IMR-90 (cell line): ENCODE data around the gene PSENEN. TPM values are rescaled to one million over a fixed set of nuclear protein-coding genes. Genes with fewer than 3 reads are reported as not detected.

Source experiments
- ATAC-seq: fragments of 200-7000 bp; cut with Tn5 transposase; 2 replicates; pipeline ENCODE4 v1.9.1; 2020; ENCODE audit warnings: low read depth, mild to moderate bottlenecking, moderate library complexity
- BruUV-seq: library from RNA; stranded (reverse); fragments of 400-500 nt; replicated peaks from 2 replicates; lab custom pipeline; 2021; lab: Mats Ljungman, UMichigan
- CTCF ChIA-PET: fragments of 300-600 bp; formaldehyde crosslinking; extraction: SDS; loops from one replicate; lab custom pipeline; 2021; ENCODE audit warnings: antibody characterized with exemption; lab: Yijun Ruan, JAX
- POLR2A ChIA-PET: fragments of 300-600 bp; sonication (Branson Sonifier 250); formaldehyde crosslinking; loops from one replicate; lab custom pipeline; 2022; ENCODE audit warnings: antibody characterized with exemption; ENCODE audit not compliant: unreplicated experiment; lab: Charles Lee
- DNase-seq: peaks from one replicate; pipeline ENCODE4 v3.0.0; 2013
- H2AFZ ChIP-seq: replicated peaks from 2 replicates; pipeline ENCODE3; 2013; ENCODE audit warnings: low read length, mild to moderate bottlenecking; ENCODE audit not compliant: poor library complexity
- H2AK5ac ChIP-seq: 2 replicates; pipeline ENCODE4 v1.6.1; 2013; ENCODE audit warnings: low read depth, low read length, inconsistent platforms
- H2AK9ac ChIP-seq: replicated peaks from 2 replicates; pipeline ENCODE3; 2013; ENCODE audit warnings: mild to moderate bottlenecking, low read depth, low read length, moderate library complexity; ENCODE audit not compliant: poor library complexity
- H2BK120ac ChIP-seq: 2 replicates; pipeline ENCODE4 v1.6.1; 2013; ENCODE audit warnings: low read depth, low read length, inconsistent platforms
- H2BK15ac ChIP-seq: 3 replicates; pipeline ENCODE4 v1.6.1; 2013; ENCODE audit warnings: low read depth, low read length, inconsistent platforms
- H2BK20ac ChIP-seq: 2 replicates; pipeline ENCODE4 v1.6.1; 2013; ENCODE audit warnings: low read depth, mild to moderate bottlenecking, inconsistent platforms, low read length, moderate library complexity
- H2BK5ac ChIP-seq: 2 replicates; pipeline ENCODE4 v1.6.1; 2013; ENCODE audit warnings: mild to moderate bottlenecking, low read depth, low read length, inconsistent platforms; ENCODE audit not compliant: poor library complexity, severe bottlenecking
- H3K14ac ChIP-seq: replicated peaks from 2 replicates; pipeline ENCODE4 v1.6.1; 2013; ENCODE audit warnings: low read depth, low read length, inconsistent platforms
- H3K18ac ChIP-seq: 2 replicates; pipeline ENCODE4 v1.6.1; 2013; ENCODE audit warnings: low read depth, low read length, control low read depth
- H3K23ac ChIP-seq: 2 replicates; pipeline ENCODE4 v1.6.1; 2013; ENCODE audit warnings: low read depth, low read length, inconsistent platforms
- H3K27ac ChIP-seq: 2 replicates; pipeline ENCODE4 v1.5.1; 2013; ENCODE audit warnings: mild to moderate bottlenecking, control low read depth, low read length; ENCODE audit not compliant: insufficient read depth
- H3K27me3 ChIP-seq: 2 replicates; pipeline ENCODE4 v1.6.1; 2013; ENCODE audit warnings: low read length; ENCODE audit not compliant: control insufficient read depth, insufficient read depth
- H3K36me3 ChIP-seq: 2 replicates; pipeline ENCODE4 v1.6.1; 2013; ENCODE audit warnings: low read length, mixed read lengths; ENCODE audit not compliant: control insufficient read depth, insufficient read depth
- H3K4ac ChIP-seq: 2 replicates; pipeline ENCODE4 v1.6.1; 2013; ENCODE audit warnings: low read depth, low read length, inconsistent platforms
- H3K4me1 ChIP-seq: 2 replicates; pipeline ENCODE4 v1.6.1; 2013; ENCODE audit warnings: low read length, mixed read lengths; ENCODE audit not compliant: control insufficient read depth, insufficient read depth
- H3K4me2 ChIP-seq: 2 replicates; pipeline ENCODE4 v1.6.1; 2013; ENCODE audit warnings: low read depth, mild to moderate bottlenecking, control low read depth, low read length, moderate library complexity
- H3K4me3 ChIP-seq: 2 replicates; pipeline ENCODE4 v1.5.1; 2013; ENCODE audit warnings: low read depth, mild to moderate bottlenecking, control low read depth, low read length, moderate library complexity; ENCODE audit not compliant: insufficient read depth
- H3K56ac ChIP-seq: 2 replicates; pipeline ENCODE4 v1.6.1; 2013; ENCODE audit warnings: low read length, inconsistent platforms; ENCODE audit not compliant: insufficient read depth; ENCODE audit errors: extremely low read depth
- H3K79me1 ChIP-seq, 2 experiments: 2 replicates each; pipeline ENCODE4 v1.6.1; 2013; ENCODE audit warnings: low read length in 2 of 2, inconsistent platforms in 1 of 2, low read depth in 1 of 2
- H3K9ac ChIP-seq: 2 replicates; pipeline ENCODE4 v1.6.1; 2013; ENCODE audit warnings: low read depth, low read length, control low read depth
- H3K9me1 ChIP-seq: 2 replicates; pipeline ENCODE4 v1.6.1; 2013; ENCODE audit warnings: low read length, inconsistent platforms; ENCODE audit not compliant: insufficient read depth
- H3K9me3 ChIP-seq: 2 replicates; pipeline ENCODE4 v1.6.1; 2013; ENCODE audit warnings: low read length; ENCODE audit not compliant: control insufficient read depth, insufficient read depth
- H4K20me1 ChIP-seq: 2 replicates; pipeline ENCODE4 v1.6.1; 2013; ENCODE audit warnings: low read length, inconsistent platforms; ENCODE audit not compliant: insufficient read depth
- H4K5ac ChIP-seq: 2 replicates; pipeline ENCODE4 v1.6.1; 2013; ENCODE audit warnings: mild to moderate bottlenecking, low read depth, low read length, control low read depth
- H4K8ac ChIP-seq, 2 experiments: 2 replicates each; pipeline ENCODE4 v1.6.1; 2013; ENCODE audit warnings: low read depth in 2 of 2, low read length in 2 of 2, control low read depth in 1 of 2, inconsistent platforms in 1 of 2
- H4K91ac ChIP-seq: 2 replicates; pipeline ENCODE4 v1.6.1; 2013; ENCODE audit warnings: low read depth, low read length, inconsistent platforms; ENCODE audit not compliant: insufficient read depth
- CHD1 ChIP-seq: IDR thresholded peaks from 2 replicates; pipeline ENCODE4 v1.6.1; 2012; ENCODE audit warnings: low read depth, low read length, improper control_type of control experiment
- MAFK ChIP-seq: IDR thresholded peaks from 2 replicates; pipeline ENCODE4 v1.6.1; 2012; ENCODE audit warnings: low read depth, low read length, improper control_type of control experiment
- MXI1 ChIP-seq: IDR thresholded peaks from 2 replicates; pipeline ENCODE4 v1.6.1; 2012; ENCODE audit warnings: low read depth, mild to moderate bottlenecking, low read length, moderate library complexity, borderline replicate concordance
- NFE2L2 ChIP-seq: fragments of 150-350 bp; IDR thresholded peaks from 2 replicates; pipeline ENCODE4 v1.6.1; 2016; ENCODE audit warnings: low read depth, mild to moderate bottlenecking, low read length
- POLR2A ChIP-seq: IDR thresholded peaks from 2 replicates; pipeline ENCODE4 v1.6.1; 2012; ENCODE audit warnings: mild to moderate bottlenecking, low read depth, low read length
- RFX5 ChIP-seq: IDR thresholded peaks from 2 replicates; pipeline ENCODE4 v1.8.0; 2012; ENCODE audit warnings: low read depth, mild to moderate bottlenecking, low read length, moderate library complexity
- SMC3 ChIP-seq: fragments of 150-350 bp; IDR thresholded peaks from 2 replicates; pipeline ENCODE4 v1.6.1; 2016; ENCODE audit warnings: low read depth, mild to moderate bottlenecking, antibody characterized with exemption, low read length, moderate library complexity
- USF2 ChIP-seq: fragments of 150-350 bp; IDR thresholded peaks from 2 replicates; pipeline ENCODE4 v1.6.1; 2017; ENCODE audit warnings: mild to moderate bottlenecking, antibody characterized with exemption, low read length, low read depth
- WGBS, 2 experiments: methylation state at CpG; one replicate each; pipeline versions ENCODE4 v1.1.5 to v1.1.7; 2013; ENCODE audit warnings: missing lambda C conversion rate in 2 of 2; ENCODE audit not compliant: insufficient read length in 1 of 2; ENCODE audit errors: extremely low coverage in 2 of 2; 5-methylcytosine and 5-hydroxymethylcytosine counted together
- dilution Hi-C: fragments of 300-500 bp; cut with HindIII; formaldehyde crosslinking; loops from one replicate; pipeline ENCODE4 v1.14.3; 2018; ENCODE audit warnings: low sequenced_read_pairs; ENCODE audit not compliant: unreplicated experiment
- in situ Hi-C: fragments of 300-500 bp; cut with MboI; formaldehyde crosslinking; loops from 3 replicates; pipeline ENCODE4 v1.14.3; 2019; ENCODE audit warnings: low sequenced_read_pairs, inconsistent platforms, mixed read lengths
- intact Hi-C: fragments of 100-400 bp; cut with micrococcal nuclease; formaldehyde crosslinking; loops from 2 replicates; pipeline ENCODE4 v1.10.0; 2022
- polyA plus RNA-seq, 3 experiments: library from polyadenylated mRNA; depleted of rRNA; stranded (reverse); fragments of >200 nt; gene quantifications; 2 replicates each; pipeline ENCODE4 v1.2.3, GENCODE V29; 2012; ENCODE audit warnings: low replicate concordance in 1 of 3
- total RNA-seq: library from RNA; depleted of rRNA; stranded (reverse); fragments of >200 nt; gene quantifications from 2 replicates; pipeline ENCODE4 v1.2.3, GENCODE V29; 2012

The PSENEN gene
- total and polyA plus RNA-seq, 2 of the 4 experiments (the other 2 are of a cell fraction), result 9.0 to 47.0 TPM

GRCh38 chr19:35792888-35793287, 47.4 kb downstream of the PSENEN start:
- Histone ChIP-seq H3K79me1 (no peaks in the 10 kb centered on the region), H3K14ac (no peak overlapping the region), H2BK20ac (no peak overlapping the region), H3K9me3 (no peaks in the 10 kb centered on the region), H3K4ac (no peak overlapping the region), H3K9ac (no peak overlapping the region), H4K91ac (no peak overlapping the region), H3K9me1 (no peaks in the 10 kb centered on the region), H3K36me3 (no peaks in the 10 kb centered on the region), H4K5ac (no peak overlapping the region), H2BK5ac (no peak overlapping the region), H2AK5ac (no peak overlapping the region), H3K18ac (no peak overlapping the region), H2AFZ (no peak overlapping the region), H4K8ac (no peak overlapping the region), H3K4me3 (no peak overlapping the region), H3K27ac (no peak overlapping the region), H3K56ac (no peak overlapping the region), H3K23ac (no peak overlapping the region), H2AK9ac (no peak overlapping the region), H3K4me2 (no peak overlapping the region), H4K20me1 (no peaks in the 10 kb centered on the region), H3K27me3 (peaks cover 23% of the 10 kb centered on the region), H2BK120ac (no peak overlapping the region), H3K4me1 (no peaks in the 10 kb centered on the region), H2BK15ac (no peak overlapping the region)
- CTCF ChIA-PET, result no interaction called here
- POLR2A ChIA-PET, result no interaction called here
- ATAC-seq (no peak), DNase-seq (no peak)
- BruUV-seq, result no TSS peak
- intact Hi-C loops (no loop called here), in situ Hi-C loops (no loop called here), dilution Hi-C loops (no loop called here)
- TF ChIP-seq RFX5 (no peak), NFE2L2 (no peak), SMC3 (no peak), POLR2A (no peak), MXI1 (no peak), USF2 (no peak), MAFK (no peak), CHD1 (no peak)
- 17% methylated on average over 1 of the region's 8 CpGs; no CpG with 5 or more reads in 1 of the 2 experiments for WGBS, 2 experiments
